GM19035 (cell line): ENCODE results near the gene PSMB7.

Experiments used
- ATAC-seq: cut with Tn5 transposase; IDR thresholded peaks from one replicate; pipeline ENCODE4 v1.9.1; 2021; ENCODE audit not compliant: unreplicated experiment

PSMB7 gene

GRCh38 chr9:124358631-124359030 is 56.6 kb downstream of the PSMB7 start:
- ATAC-seq, result no peak

- no peak for ATAC-seq
Measured at GRCh38 chr9:124357721-124358361, 57.4 kb downstream of the PSMB7 start.

GRCh38 chr9:124356745-124357390 is 58.4 kb downstream of the PSMB7 start:
- no peak for ATAC-seq

- no peak for ATAC-seq
Measured at GRCh38 chr9:124355941-124356744, 59.1 kb downstream of the PSMB7 start.

GRCh38 chr9:124355039-124355940 is 60.0 kb downstream of the PSMB7 start:
- ATAC-seq, result no peak

GRCh38 chr9:124354346-124355038 is 60.8 kb downstream of the PSMB7 start:
- no peak for ATAC-seq

GRCh38 chr9:124353811-124354274 is 61.4 kb downstream of the PSMB7 start:
- ATAC-seq, result no peak

- no peak for ATAC-seq
Measured at GRCh38 chr9:124353166-124353768, 62.0 kb downstream of the PSMB7 start.

GRCh38 chr9:124352616-124353015 is 62.6 kb downstream of the PSMB7 start:
- ATAC-seq, result no peak

- no peak for ATAC-seq
Measured at GRCh38 chr9:124351672-124352468, 63.4 kb downstream of the PSMB7 start.

- ATAC-seq, result no peak
Measured at GRCh38 chr9:124350494-124351263, 64.6 kb downstream of the PSMB7 start.

- ATAC-seq, result no peak
Measured at GRCh38 chr9:124349675-124350493, 65.4 kb downstream of the PSMB7 start.

- ATAC-seq, result no peak
Measured at GRCh38 chr9:124349267-124349666, 66.0 kb downstream of the PSMB7 start.

GRCh38 chr9:124348831-124349230 is 66.4 kb downstream of the PSMB7 start:
- no peak for ATAC-seq

- ATAC-seq, result no peak
Measured at GRCh38 chr9:124348363-124348762, 66.9 kb downstream of the PSMB7 start.

GRCh38 chr9:124347968-124348358 is 67.3 kb downstream of the PSMB7 start:
- ATAC-seq, result no peak

GRCh38 chr9:124347206-124347967 is 67.9 kb downstream of the PSMB7 start:
- no peak for ATAC-seq
